ENCODE measurements around the gene PRSS21.

GRCh38 chr16:2818272-2818876 lies 1.3 kb downstream of the PRSS21 start:
- TF ChIP-seq EZH2 (IDR thresholded peaks at IDR 0.05; ENCODE audit: insufficient read depth, poor library complexity, severe bottlenecking) (no peak), EZH2phosphoT487 (IDR thresholded peaks at IDR 0.05; ENCODE audit: insufficient read depth, low read depth) (no peak)
